ENCODE data around the gene GFRA1.

DNA sequence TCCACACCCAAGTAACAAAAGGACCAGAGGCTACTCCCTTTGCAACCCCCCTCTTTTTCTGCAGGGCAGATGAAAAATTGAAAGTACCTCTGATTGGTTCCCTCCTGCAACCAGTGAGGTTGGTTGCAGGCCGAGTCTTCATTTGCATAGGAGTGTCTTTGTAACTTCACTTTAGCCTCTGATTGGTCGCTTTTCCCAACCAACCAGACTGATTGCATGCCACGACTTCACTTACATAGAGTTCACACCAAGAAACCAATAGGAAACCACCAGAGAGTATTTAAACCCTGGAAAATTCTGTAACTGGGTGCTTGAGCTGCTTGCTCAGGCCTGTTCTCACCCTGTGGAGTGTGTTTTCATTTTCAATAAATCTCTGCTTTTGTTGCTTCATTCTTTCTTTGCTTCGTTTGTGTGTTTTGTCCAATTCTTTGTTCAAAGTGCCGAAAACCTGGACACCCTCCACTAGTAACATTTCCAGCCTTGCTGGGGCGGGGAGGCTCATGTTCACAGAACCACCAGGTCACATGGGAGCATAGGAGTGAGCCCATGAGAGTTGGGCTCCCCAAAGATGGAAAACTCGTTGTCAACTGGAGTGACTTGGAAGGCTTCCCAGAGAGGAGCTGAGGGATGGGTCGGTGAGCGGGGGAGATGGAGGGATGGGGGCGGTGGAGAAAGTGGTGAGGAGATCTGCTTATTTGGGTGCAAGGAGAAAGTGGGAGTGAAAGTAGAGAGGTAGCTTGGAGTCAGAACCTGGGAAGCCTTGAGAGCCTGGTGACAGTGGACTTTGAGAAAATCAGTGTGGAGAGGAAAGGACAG lies 223.6 kb downstream of the GFRA1 start:
- TF ChIP-seq, protein P1, sequence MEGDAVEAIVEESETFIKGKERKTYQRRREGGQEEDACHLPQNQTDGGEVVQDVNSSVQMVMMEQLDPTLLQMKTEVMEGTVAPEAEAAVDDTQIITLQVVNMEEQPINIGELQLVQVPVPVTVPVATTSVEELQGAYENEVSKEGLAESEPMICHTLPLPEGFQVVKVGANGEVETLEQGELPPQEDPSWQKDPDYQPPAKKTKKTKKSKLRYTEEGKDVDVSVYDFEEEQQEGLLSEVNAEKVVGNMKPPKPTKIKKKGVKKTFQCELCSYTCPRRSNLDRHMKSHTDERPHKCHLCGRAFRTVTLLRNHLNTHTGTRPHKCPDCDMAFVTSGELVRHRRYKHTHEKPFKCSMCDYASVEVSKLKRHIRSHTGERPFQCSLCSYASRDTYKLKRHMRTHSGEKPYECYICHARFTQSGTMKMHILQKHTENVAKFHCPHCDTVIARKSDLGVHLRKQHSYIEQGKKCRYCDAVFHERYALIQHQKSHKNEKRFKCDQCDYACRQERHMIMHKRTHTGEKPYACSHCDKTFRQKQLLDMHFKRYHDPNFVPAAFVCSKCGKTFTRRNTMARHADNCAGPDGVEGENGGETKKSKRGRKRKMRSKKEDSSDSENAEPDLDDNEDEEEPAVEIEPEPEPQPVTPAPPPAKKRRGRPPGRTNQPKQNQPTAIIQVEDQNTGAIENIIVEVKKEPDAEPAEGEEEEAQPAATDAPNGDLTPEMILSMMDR (IDR thresholded peaks at IDR 0.05), result no peak
- TF ChIP-seq POLR2A (IDR thresholded peaks at IDR 0.05) (no peak), POLR2AphosphoS5 (IDR thresholded peaks at IDR 0.05) (no peak), EP300 (IDR thresholded peaks at IDR 0.05) (no peak)
